Smooth muscle cell (in vitro differentiated cells): ENCODE results near the gene APLF. TPM values are rescaled to one million over a fixed set of nuclear protein-coding genes. Genes with fewer than 3 reads are reported as not detected.

Experiments
- DNase-seq: peaks from one replicate; lab custom pipeline; 2025; ENCODE audit not compliant: unreplicated experiment; lab: John Stamatoyannopoulos, UW
- H2AFZ ChIP-seq: fragments of 200-600 bp; sonication (generic); 2 replicates; pipeline ENCODE4 v1.6.0; 2016; ENCODE audit warnings: antibody characterized with exemption, low read depth, mild to moderate bottlenecking
- H3F3A ChIP-seq: fragments of 200-600 bp; sonication (generic); 2 replicates; pipeline ENCODE4 v1.6.0; 2017; ENCODE audit warnings: antibody characterized with exemption, low read depth
- H3K27ac ChIP-seq: fragments of 200-600 bp; sonication (generic); 2 replicates; pipeline ENCODE4 v1.5.1; 2016; ENCODE audit warnings: low read depth, mild to moderate bottlenecking
- H3K27me3 ChIP-seq: fragments of 200-600 bp; sonication (generic); 2 replicates; pipeline ENCODE4 v1.6.1; 2016; ENCODE audit warnings: low read depth, mild to moderate bottlenecking
- H3K36me3 ChIP-seq: fragments of 200-600 bp; sonication (generic); 2 replicates; pipeline ENCODE4 v1.5.1; 2016; ENCODE audit warnings: low read depth
- H3K4me1 ChIP-seq: fragments of 200-600 bp; sonication (generic); 2 replicates; pipeline ENCODE4 v1.5.1; 2016; ENCODE audit warnings: low read depth
- H3K4me2 ChIP-seq: fragments of 200-600 bp; sonication (generic); 2 replicates; pipeline ENCODE4 v1.6.0; 2016; ENCODE audit warnings: mild to moderate bottlenecking
- H3K4me3 ChIP-seq: fragments of 200-600 bp; sonication (generic); 2 replicates; pipeline ENCODE4 v1.5.1; 2016; ENCODE audit warnings: mild to moderate bottlenecking
- H3K79me2 ChIP-seq: fragments of 200-600 bp; sonication (generic); 2 replicates; pipeline ENCODE4 v1.6.0; 2016; ENCODE audit warnings: low read depth, mild to moderate bottlenecking
- H3K9ac ChIP-seq: fragments of 200-600 bp; sonication (generic); 2 replicates; pipeline ENCODE4 v1.6.0; 2016; ENCODE audit warnings: low read depth
- H3K9me3 ChIP-seq: fragments of 200-600 bp; sonication (generic); replicated peaks from 2 replicates; pipeline ENCODE4 v1.5.1; 2016; ENCODE audit warnings: low read depth
- H4K20me1 ChIP-seq: fragments of 200-600 bp; sonication (generic); 2 replicates; pipeline ENCODE4 v1.6.0; 2016; ENCODE audit warnings: low read depth
- WGBS: methylation state at CpG from one replicate; pipeline ENCODE4 v1.1.7; 2016; ENCODE audit warnings: low lambda C conversion rate; 5-methylcytosine and 5-hydroxymethylcytosine counted together
- polyA plus RNA-seq: library from polyadenylated mRNA; unstranded; fragments of >200 nt; fragmentation: Nextera tagmentation; extraction: Ambion mirVana; gene quantifications from 2 replicates; pipeline ENCODE4 v1.2.1, GENCODE V29; 2016
- total RNA-seq: library from RNA; depleted of rRNA; stranded (reverse); fragments of >200 nt; gene quantifications from 2 replicates; pipeline ENCODE4 v1.2.3, GENCODE V29; 2014
- TF ChIP-seq, protein P1 (sequence below): fragments of 200-600 bp; sonication (generic); IDR thresholded peaks from 2 replicates; pipeline ENCODE4 v1.5.1; 2017; ENCODE audit warnings: borderline replicate concordance, mild to moderate bottlenecking, antibody characterized with exemption; ENCODE audit not compliant: insufficient read depth, poor library complexity, severe bottlenecking

Gene APLF
- total and polyA plus RNA-seq, 2 experiments from 2014 or later, result 3.4 to 8.0 TPM

DNA sequence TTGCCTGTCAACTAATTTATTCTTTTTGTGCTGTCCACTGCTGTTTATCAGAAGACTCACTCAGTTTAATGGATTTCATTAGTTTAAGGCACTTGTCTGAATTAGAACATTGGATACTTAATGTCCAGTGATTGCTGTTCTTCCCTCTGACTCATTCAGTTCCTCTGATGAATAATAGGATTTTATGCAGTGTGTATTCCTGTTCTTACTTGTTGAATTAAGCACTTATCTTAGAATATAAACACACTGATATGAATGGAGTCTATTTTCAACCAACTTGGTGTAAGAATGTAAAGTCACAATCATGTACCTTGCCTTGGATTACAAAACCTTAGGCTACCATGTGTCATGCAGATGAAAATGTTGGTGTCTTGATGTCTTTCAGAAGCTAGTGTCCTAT lies 89.0 kb downstream of the APLF start:
- H3K4me1 ChIP-seq, result no peaks in the 10 kb centered on the region
- no peak for DNase-seq
- H3K27ac ChIP-seq, result no peak overlapping the region

DNA sequence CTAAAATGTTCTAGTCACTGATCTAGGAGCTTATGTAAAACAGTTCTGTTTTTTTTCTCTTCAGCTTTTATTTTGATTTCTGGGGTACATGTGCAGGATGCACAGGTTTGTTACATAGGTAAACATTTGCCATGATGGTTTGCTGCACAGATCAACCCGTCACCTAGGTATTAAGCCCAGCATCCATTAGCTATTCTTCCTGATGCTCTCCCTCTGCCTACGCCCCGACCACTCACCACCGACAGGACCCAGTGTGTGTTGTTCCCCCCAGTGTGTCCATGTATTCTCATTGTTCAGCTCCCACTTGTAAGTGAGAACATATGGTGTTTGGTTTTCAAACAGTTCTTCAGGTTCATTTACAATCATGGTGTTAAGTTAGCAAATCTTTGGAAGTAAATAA lies 91.2 kb downstream of the APLF start:
- Histone ChIP-seq H3F3A (no peaks in the 10 kb centered on the region), H4K20me1 (no peaks in the 10 kb centered on the region), H3K27me3 (no peaks in the 10 kb centered on the region), H3K4me1 (no peaks in the 10 kb centered on the region), H3K79me2 (no peaks in the 10 kb centered on the region), H3K9ac (no peak overlapping the region), H3K9me3 (no peaks in the 10 kb centered on the region), H3K27ac (no peak overlapping the region), H3K4me3 (no peak overlapping the region), H3K4me2 (no peak overlapping the region), H2AFZ (no peak overlapping the region), H3K36me3 (no peaks in the 10 kb centered on the region)
- 95% methylated on average over 4 of the region's 4 CpGs for WGBS
- DNase-seq, result no peak
- TF ChIP-seq, protein P1, sequence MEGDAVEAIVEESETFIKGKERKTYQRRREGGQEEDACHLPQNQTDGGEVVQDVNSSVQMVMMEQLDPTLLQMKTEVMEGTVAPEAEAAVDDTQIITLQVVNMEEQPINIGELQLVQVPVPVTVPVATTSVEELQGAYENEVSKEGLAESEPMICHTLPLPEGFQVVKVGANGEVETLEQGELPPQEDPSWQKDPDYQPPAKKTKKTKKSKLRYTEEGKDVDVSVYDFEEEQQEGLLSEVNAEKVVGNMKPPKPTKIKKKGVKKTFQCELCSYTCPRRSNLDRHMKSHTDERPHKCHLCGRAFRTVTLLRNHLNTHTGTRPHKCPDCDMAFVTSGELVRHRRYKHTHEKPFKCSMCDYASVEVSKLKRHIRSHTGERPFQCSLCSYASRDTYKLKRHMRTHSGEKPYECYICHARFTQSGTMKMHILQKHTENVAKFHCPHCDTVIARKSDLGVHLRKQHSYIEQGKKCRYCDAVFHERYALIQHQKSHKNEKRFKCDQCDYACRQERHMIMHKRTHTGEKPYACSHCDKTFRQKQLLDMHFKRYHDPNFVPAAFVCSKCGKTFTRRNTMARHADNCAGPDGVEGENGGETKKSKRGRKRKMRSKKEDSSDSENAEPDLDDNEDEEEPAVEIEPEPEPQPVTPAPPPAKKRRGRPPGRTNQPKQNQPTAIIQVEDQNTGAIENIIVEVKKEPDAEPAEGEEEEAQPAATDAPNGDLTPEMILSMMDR, result no peak

More for the DNA sequence above, 89.0 kb downstream of the APLF start:
- Histone ChIP-seq H3K9me3 (no peaks in the 10 kb centered on the region), H3K79me2 (no peaks in the 10 kb centered on the region), H3K4me3 (no peak overlapping the region), H4K20me1 (no peaks in the 10 kb centered on the region), H2AFZ (no peak overlapping the region), H3K4me2 (no peak overlapping the region), H3K27me3 (no peaks in the 10 kb centered on the region), H3F3A (no peaks in the 10 kb centered on the region), H3K36me3 (no peaks in the 10 kb centered on the region), H3K9ac (no peak overlapping the region)
- TF ChIP-seq, protein P1, result no peak

DNA sequence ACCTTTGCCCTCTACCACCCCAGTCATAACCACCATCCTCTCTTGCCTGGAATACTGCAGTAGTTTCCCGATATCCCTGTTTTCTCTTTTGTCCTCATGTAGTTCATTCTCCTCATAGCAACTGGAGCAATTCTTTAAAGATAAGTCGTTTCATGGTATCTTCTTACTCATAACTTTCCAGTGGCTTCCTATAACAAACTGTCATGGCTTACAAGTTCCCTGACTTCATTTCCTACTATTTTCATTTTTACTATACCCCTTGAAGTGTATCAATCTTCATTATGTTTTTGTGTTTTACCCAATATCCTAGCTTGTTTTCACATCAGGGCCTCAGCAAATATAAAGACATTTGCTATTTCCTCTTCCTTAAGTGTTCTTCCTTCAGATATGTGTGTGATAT lies 92.3 kb downstream of the APLF start:
- Histone ChIP-seq H4K20me1 (no peaks in the 10 kb centered on the region), H3K36me3 (no peaks in the 10 kb centered on the region), H3K27me3 (no peaks in the 10 kb centered on the region), H3K27ac (no peak overlapping the region), H3K9me3 (no peaks in the 10 kb centered on the region), H3K4me2 (no peak overlapping the region), H3K9ac (no peak overlapping the region), H3K79me2 (no peaks in the 10 kb centered on the region), H3K4me3 (no peak overlapping the region), H3F3A (no peaks in the 10 kb centered on the region), H2AFZ (no peak overlapping the region), H3K4me1 (no peaks in the 10 kb centered on the region)
- WGBS, result 88% methylated on average over 2 of the region's 2 CpGs
- DNase-seq, result no peak
- TF ChIP-seq, protein P1, result no peak

DNA sequence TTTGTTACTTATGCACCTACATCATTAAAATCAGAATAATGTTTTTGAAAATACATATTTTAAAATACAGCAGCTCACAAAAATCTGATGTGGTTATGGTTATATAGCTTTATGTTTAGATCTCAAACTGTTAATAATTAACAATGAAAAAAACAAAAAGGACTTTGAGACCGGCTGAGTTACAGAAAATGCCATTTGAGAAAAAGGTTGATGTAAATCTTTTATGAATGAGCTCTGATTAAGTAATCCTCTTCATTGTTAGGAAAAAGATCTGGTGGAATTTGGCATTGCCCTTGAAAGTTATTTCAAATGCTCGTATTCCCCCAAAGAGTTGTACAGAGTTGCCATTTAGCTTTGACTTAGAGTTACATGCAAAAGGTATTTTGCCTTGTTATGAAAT lies 93.2 kb downstream of the APLF start:
- 96% methylated on average over 2 of the region's 2 CpGs for WGBS
- no peak for DNase-seq
- Histone ChIP-seq H3K9me3 (no peaks in the 10 kb centered on the region), H3K79me2 (no peaks in the 10 kb centered on the region), H3K9ac (no peak overlapping the region), H3K36me3 (no peaks in the 10 kb centered on the region), H3F3A (no peaks in the 10 kb centered on the region), H3K27me3 (no peaks in the 10 kb centered on the region), H4K20me1 (no peaks in the 10 kb centered on the region), H3K27ac (no peak overlapping the region), H3K4me2 (no peak overlapping the region), H3K4me3 (no peak overlapping the region), H2AFZ (no peak overlapping the region), H3K4me1 (no peaks in the 10 kb centered on the region)
- TF ChIP-seq, protein P1, result no peak
